ENCODE data around the gene UPB1. TPM values are rescaled to one million over a fixed set of nuclear protein-coding genes. Genes with fewer than 3 reads are reported as not detected.

Gene UPB1
- total and polyA plus RNA-seq, 4 donors: 0.87 to 4.5 (median 3.0) TPM

GRCh38 chr22:24563246-24563645, 68.1 kb downstream of the UPB1 start:
- Histone ChIP-seq H3K4me1 (ENCODE audit: control insufficient read depth in 5 of 5, insufficient read depth in 5 of 5, low read length in 5 of 5) (peaks cover 6 to 16% (median 11%) of the 10 kb centered on the region in 5 donors), H3K9ac (ENCODE audit: insufficient read depth in 1 of 2, low read length in 2 of 2) (no peak overlapping the region)

GRCh38 chr22:24564376-24565058, 69.4 kb downstream of the UPB1 start:
- no peak for TF ChIP-seq CTCF (IDR thresholded peaks at IDR 0.05; ENCODE audit: control extremely low read depth, extremely low read depth)
- H3K9ac ChIP-seq (ENCODE audit: insufficient read depth in 1 of 2, low read length in 2 of 2): peak overlapping the region in 1 of 2 donors; percentile 23
- DNase-seq (no peak), ATAC-seq (ENCODE audit: insufficient read depth, low FRiP score) (no peak)
- peaks cover 8 to 30% (median 22%) of the 10 kb centered on the region in 4 donors for H3K36me3 ChIP-seq (ENCODE audit: control insufficient read depth in 4 of 4, insufficient read depth in 4 of 4, low read length in 4 of 4)
- peaks cover 6 to 16% (median 9%) of the 10 kb centered on the region in 5 donors for H3K4me1 ChIP-seq (ENCODE audit: control insufficient read depth in 5 of 5, insufficient read depth in 5 of 5, low read length in 5 of 5)
- H3K4me3 ChIP-seq: no peak overlapping the region
- 57 to 83% methylated on average over 2 of the region's 2 CpGs for WGBS, 2 donors
- H3K27me3 ChIP-seq (ENCODE audit: control insufficient read depth in 3 of 3, insufficient read depth in 3 of 3, low read length in 2 of 3): no peaks in the 10 kb centered on the region
- H3K27ac ChIP-seq (ENCODE audit: low read depth in 1 of 2, low read length in 1 of 2): peak overlapping the region; percentile 49 to 76
- H3K9me3 ChIP-seq (ENCODE audit: control insufficient read depth in 4 of 4, insufficient read depth in 3 of 4, low read length in 3 of 4): no peaks in the 10 kb centered on the region

More at GRCh38 chr22:24563246-24563645, 68.1 kb downstream of the UPB1 start:
- TF ChIP-seq CTCF (IDR thresholded peaks at IDR 0.05; ENCODE audit: control extremely low read depth, extremely low read depth): no peak
- H3K27ac ChIP-seq (ENCODE audit: low read depth in 1 of 2, low read length in 1 of 2): no peak overlapping the region
- no peak overlapping the region for H3K4me3 ChIP-seq
- no peak for ATAC-seq (ENCODE audit: insufficient read depth, low FRiP score)
- DNase-seq: no peak
- peaks cover 12 to 34% (median 20%) of the 10 kb centered on the region in 4 donors for H3K36me3 ChIP-seq (ENCODE audit: control insufficient read depth in 4 of 4, insufficient read depth in 4 of 4, low read length in 4 of 4)
- H3K9me3 ChIP-seq (ENCODE audit: control insufficient read depth in 4 of 4, insufficient read depth in 3 of 4, low read length in 3 of 4): no peaks in the 10 kb centered on the region
- WGBS, 2 donors: 68 to 91% methylated on average over 2 of the region's 2 CpGs
- no peaks in the 10 kb centered on the region for H3K27me3 ChIP-seq (ENCODE audit: control insufficient read depth in 3 of 3, insufficient read depth in 3 of 3, low read length in 2 of 3)

- peaks cover 11 to 33% (median 27%) of the 10 kb centered on the region in 4 donors for H3K36me3 ChIP-seq (ENCODE audit: control insufficient read depth in 4 of 4, insufficient read depth in 4 of 4, low read length in 4 of 4)
- H3K9ac ChIP-seq (ENCODE audit: insufficient read depth in 1 of 2, low read length in 2 of 2): no peak overlapping the region
- H3K27me3 ChIP-seq (ENCODE audit: control insufficient read depth in 3 of 3, insufficient read depth in 3 of 3, low read length in 2 of 3): no peaks in the 10 kb centered on the region
- DNase-seq: no peak
- H3K27ac ChIP-seq (ENCODE audit: low read depth in 1 of 2, low read length in 1 of 2): no peak overlapping the region
- 85 to 97% methylated on average over 2 of the region's 2 CpGs for WGBS, 2 donors
- H3K4me3 ChIP-seq: no peak overlapping the region
- no peak for TF ChIP-seq CTCF (IDR thresholded peaks at IDR 0.05; ENCODE audit: control extremely low read depth, extremely low read depth)
- no peaks in the 10 kb centered on the region for H3K9me3 ChIP-seq (ENCODE audit: control insufficient read depth in 4 of 4, insufficient read depth in 3 of 4, low read length in 3 of 4)
- peaks cover 6 to 16% (median 9%) of the 10 kb centered on the region in 5 donors for H3K4me1 ChIP-seq (ENCODE audit: control insufficient read depth in 5 of 5, insufficient read depth in 5 of 5, low read length in 5 of 5)
- ATAC-seq (ENCODE audit: insufficient read depth, low FRiP score): no peak
These were observed 69.9 kb downstream of the UPB1 start for GRCh38 chr22:24565077-24565476.

Measured in lung (tissue), 12 donors.